ENCODE measurements around the gene CNTNAP1.
"Not testable (repeated sequence)": the region's sequence is repeated elsewhere in the genome, so short reads cannot be mapped to it uniquely, and the experiment has no call there.

Gene CNTNAP1

GRCh38 chr17:42723636-42724035 is 41.3 kb downstream of the CNTNAP1 start:
- Histone ChIP-seq H3K9me3 (ENCODE audit: insufficient read depth, low read depth, low read length) (no peaks in the 10 kb centered on the region), H3K27me3 (ENCODE audit: insufficient read depth, low read length, poor library complexity, severe bottlenecking) (no peaks in the 10 kb centered on the region), H3F3A (ENCODE audit: low read depth) (no peaks in the 10 kb centered on the region), H3K4me3 (ENCODE audit: low read length, poor library complexity, severe bottlenecking) (no peak overlapping the region), H3K9ac (ENCODE audit: low read depth, low read length, poor library complexity, severe bottlenecking) (no peak overlapping the region), H4K20me1 (ENCODE audit: insufficient read depth, low read length, poor library complexity, severe bottlenecking) (no peaks in the 10 kb centered on the region), H3K4me2 (ENCODE audit: low read depth, low read length, poor library complexity, severe bottlenecking) (no peak overlapping the region), H3K36me3 (ENCODE audit: insufficient read depth, low read length) (peaks cover 51% of the 10 kb centered on the region; the same call in 1 of the 2 replicates), H3K4me1 (ENCODE audit: insufficient read depth, low read length, poor library complexity, severe bottlenecking) (no peaks in the 10 kb centered on the region), H2AFZ (ENCODE audit: low read length) (no peak overlapping the region), H3K79me2 (ENCODE audit: insufficient read depth, low read length) (no peaks in the 10 kb centered on the region), H3K9me2 (replicated peaks; ENCODE audit: low read depth, low read length) (no peaks in the 10 kb centered on the region)
- TF ChIP-seq EZH2phosphoT487 (IDR thresholded peaks at IDR 0.05; ENCODE audit: borderline replicate concordance) (no peak), CTCF (conservative IDR thresholded peaks at IDR 0.05; ENCODE audit: low read length) (no peak)

GRCh38 chr17:42725143-42725542 is 42.8 kb downstream of the CNTNAP1 start:
- H3K4me3 ChIP-seq (ENCODE audit: low read length, poor library complexity, severe bottlenecking): no peak overlapping the region
- H3K36me3 ChIP-seq (ENCODE audit: insufficient read depth, low read length): peaks cover 46% of the 10 kb centered on the region; the same call in 1 of the 2 replicates
- no peak overlapping the region for H2AFZ ChIP-seq (ENCODE audit: low read length)
- H3K4me2 ChIP-seq (ENCODE audit: low read depth, low read length, poor library complexity, severe bottlenecking): no peak overlapping the region
- TF ChIP-seq EZH2phosphoT487 (IDR thresholded peaks at IDR 0.05; ENCODE audit: borderline replicate concordance) (no peak), CTCF (conservative IDR thresholded peaks at IDR 0.05; ENCODE audit: low read length) (no peak)
- no peaks in the 10 kb centered on the region for H3K27me3 ChIP-seq (ENCODE audit: insufficient read depth, low read length, poor library complexity, severe bottlenecking)
- H3K9ac ChIP-seq (ENCODE audit: low read depth, low read length, poor library complexity, severe bottlenecking): no peak overlapping the region
- no peaks in the 10 kb centered on the region for H3K4me1 ChIP-seq (ENCODE audit: insufficient read depth, low read length, poor library complexity, severe bottlenecking)
- no peaks in the 10 kb centered on the region for H3K79me2 ChIP-seq (ENCODE audit: insufficient read depth, low read length)
- no peaks in the 10 kb centered on the region for H3K9me2 ChIP-seq (replicated peaks; ENCODE audit: low read depth, low read length)
- H4K20me1 ChIP-seq (ENCODE audit: insufficient read depth, low read length, poor library complexity, severe bottlenecking): no peaks in the 10 kb centered on the region
- no peaks in the 10 kb centered on the region for H3K9me3 ChIP-seq (ENCODE audit: insufficient read depth, low read depth, low read length)
- no peaks in the 10 kb centered on the region for H3F3A ChIP-seq (ENCODE audit: low read depth)

GRCh38 chr17:42740699-42741098 is 58.4 kb downstream of the CNTNAP1 start:
- Histone ChIP-seq H3K4me3 (ENCODE audit: low read length, poor library complexity, severe bottlenecking) (no peak overlapping the region), H3K36me3 (ENCODE audit: insufficient read depth, low read length) (no peaks in the 10 kb centered on the region), H3K79me2 (ENCODE audit: insufficient read depth, low read length) (peaks cover 37% of the 10 kb centered on the region), H3K9ac (ENCODE audit: low read depth, low read length, poor library complexity, severe bottlenecking) (no peak overlapping the region), H3K9me2 (replicated peaks; ENCODE audit: low read depth, low read length) (no peaks in the 10 kb centered on the region), H3K9me3 (ENCODE audit: insufficient read depth, low read depth, low read length) (no peaks in the 10 kb centered on the region), H4K20me1 (ENCODE audit: insufficient read depth, low read length, poor library complexity, severe bottlenecking) (no peaks in the 10 kb centered on the region), H3K27me3 (ENCODE audit: insufficient read depth, low read length, poor library complexity, severe bottlenecking) (no peaks in the 10 kb centered on the region), H3K4me2 (ENCODE audit: low read depth, low read length, poor library complexity, severe bottlenecking) (no peak overlapping the region), H3F3A (ENCODE audit: low read depth) (no peaks in the 10 kb centered on the region), H2AFZ (ENCODE audit: low read length) (no peak overlapping the region), H3K4me1 (ENCODE audit: insufficient read depth, low read length, poor library complexity, severe bottlenecking) (peaks cover 18% of the 10 kb centered on the region)
- TF ChIP-seq CTCF (conservative IDR thresholded peaks at IDR 0.05; ENCODE audit: low read length) (no peak), EZH2phosphoT487 (IDR thresholded peaks at IDR 0.05; ENCODE audit: borderline replicate concordance) (no peak)

GRCh38 chr17:42742916-42743315 is 60.6 kb downstream of the CNTNAP1 start:
- H2AFZ ChIP-seq (ENCODE audit: low read length); H3K9me3 ChIP-seq (ENCODE audit: insufficient read depth, low read depth, low read length); H3K4me3 ChIP-seq (ENCODE audit: low read length, poor library complexity, severe bottlenecking); H3F3A ChIP-seq (ENCODE audit: low read depth); H3K27me3 ChIP-seq (ENCODE audit: insufficient read depth, low read length, poor library complexity, severe bottlenecking); H4K20me1 ChIP-seq (ENCODE audit: insufficient read depth, low read length, poor library complexity, severe bottlenecking); H3K36me3 ChIP-seq (ENCODE audit: insufficient read depth, low read length); H3K9me2 ChIP-seq (replicated peaks; ENCODE audit: low read depth, low read length): not testable (repeated sequence)
- Histone ChIP-seq H3K9ac (ENCODE audit: low read depth, low read length, poor library complexity, severe bottlenecking) (peak overlapping the region; percentile 81), H3K79me2 (ENCODE audit: insufficient read depth, low read length) (peaks cover 37% of the 10 kb centered on the region), H3K4me1 (ENCODE audit: insufficient read depth, low read length, poor library complexity, severe bottlenecking) (peaks cover 18% of the 10 kb centered on the region), H3K4me2 (ENCODE audit: low read depth, low read length, poor library complexity, severe bottlenecking) (peak overlapping the region; percentile 94)
